ENCODE results near the gene INO80.
"Not testable (repeated sequence)": the region's sequence is repeated elsewhere in the genome, so short reads cannot be mapped to it uniquely, and the experiment has no call there.

Gene INO80

GRCh38 chr15:41151451-41152005 lies 35.4 kb upstream of the INO80 start:
- no peak for TF ChIP-seq CTCF (conservative IDR thresholded peaks at IDR 0.05; ENCODE audit: low read depth, low read length)
- DNase-seq (ENCODE audit: low read depth), result no peak
- no peak overlapping the region for H3K4me3 ChIP-seq (ENCODE audit: low read depth, low read length)

DNA sequence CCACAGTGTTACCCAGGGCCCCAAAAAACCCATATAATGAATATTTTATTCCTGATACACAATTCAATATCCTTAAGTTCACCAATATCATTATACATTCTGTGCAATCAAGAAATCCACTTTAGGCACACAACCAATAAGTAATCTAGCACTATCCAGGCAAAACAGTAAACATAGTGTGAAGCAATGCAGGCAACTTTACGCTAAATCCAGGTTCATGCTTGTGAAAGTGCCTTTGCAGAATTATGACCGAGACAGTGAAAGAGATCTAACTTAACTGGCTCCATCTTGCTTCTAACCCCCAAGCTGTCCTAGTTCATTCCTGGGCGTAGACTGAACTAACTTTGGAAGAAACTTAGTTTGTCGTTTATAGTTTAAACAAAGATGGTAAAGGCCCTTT lies 34.2 kb upstream of the INO80 start:
- DNase-seq (ENCODE audit: low read depth), result no peak
- no peak for TF ChIP-seq CTCF (conservative IDR thresholded peaks at IDR 0.05; ENCODE audit: low read depth, low read length)
- no peak overlapping the region for H3K4me3 ChIP-seq (ENCODE audit: low read depth, low read length)

GRCh38 chr15:41148065-41148464 lies 32.0 kb upstream of the INO80 start:
- DNase-seq (ENCODE audit: low read depth), result no peak
- no peak for TF ChIP-seq CTCF (conservative IDR thresholded peaks at IDR 0.05; ENCODE audit: low read depth, low read length)
- no peak overlapping the region for H3K4me3 ChIP-seq (ENCODE audit: low read depth, low read length)

GRCh38 chr15:41139619-41140018 lies 23.5 kb upstream of the INO80 start:
- TF ChIP-seq CTCF (conservative IDR thresholded peaks at IDR 0.05; ENCODE audit: low read depth, low read length), result no peak
- H3K4me3 ChIP-seq (ENCODE audit: low read depth, low read length), result no peak overlapping the region
- no peak for DNase-seq (ENCODE audit: low read depth)

DNA sequence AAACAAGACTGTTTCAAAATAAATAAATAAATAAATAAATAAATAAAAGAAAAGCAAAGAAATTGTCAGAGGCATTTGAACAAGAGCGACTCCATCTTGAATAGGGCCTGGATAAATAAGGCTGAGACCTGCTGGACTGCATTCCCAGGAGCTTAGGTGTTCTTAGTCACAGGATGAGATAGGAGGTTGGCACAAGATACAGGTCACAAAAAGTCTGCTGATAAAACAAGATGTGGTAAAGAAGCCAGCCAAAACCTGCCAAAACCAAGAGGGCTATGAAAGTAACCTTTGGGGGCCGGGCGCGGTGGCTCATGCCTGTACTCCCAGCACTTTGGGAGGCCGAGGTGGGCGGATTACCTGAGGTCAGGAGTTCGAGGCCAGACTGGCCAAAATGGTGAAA lies 23.0 kb upstream of the INO80 start:
- H3K4me3 ChIP-seq (ENCODE audit: low read depth, low read length); DNase-seq (ENCODE audit: low read depth): not testable (repeated sequence)

DNA sequence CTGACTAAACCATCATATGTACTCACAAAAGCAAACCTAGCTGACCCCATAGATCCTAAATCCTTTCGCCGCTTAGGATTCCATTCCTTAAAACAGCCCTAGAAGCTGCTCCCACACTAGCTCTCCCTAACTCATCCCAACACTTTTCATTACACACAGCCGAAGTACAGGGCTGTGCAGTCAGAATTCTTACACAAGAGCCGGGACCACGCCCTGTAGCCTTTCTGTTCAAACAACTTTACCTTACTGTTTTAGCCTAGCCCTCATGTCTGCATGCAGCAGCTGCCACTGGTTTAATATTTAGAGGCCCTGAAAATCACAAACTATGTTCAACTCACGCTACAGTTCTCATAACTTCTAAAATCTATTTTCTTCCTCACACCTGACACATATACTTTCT lies 19.5 kb upstream of the INO80 start:
- DNase-seq (ENCODE audit: low read depth); H3K4me3 ChIP-seq (ENCODE audit: low read depth, low read length): not testable (repeated sequence)

- TF ChIP-seq CTCF (conservative IDR thresholded peaks at IDR 0.05; ENCODE audit: low read depth, low read length), result no peak
- DNase-seq (ENCODE audit: low read depth), result no peak
- no peak overlapping the region for H3K4me3 ChIP-seq (ENCODE audit: low read depth, low read length)
These were observed 17.4 kb upstream of the INO80 start for GRCh38 chr15:41133454-41133853.

DNA sequence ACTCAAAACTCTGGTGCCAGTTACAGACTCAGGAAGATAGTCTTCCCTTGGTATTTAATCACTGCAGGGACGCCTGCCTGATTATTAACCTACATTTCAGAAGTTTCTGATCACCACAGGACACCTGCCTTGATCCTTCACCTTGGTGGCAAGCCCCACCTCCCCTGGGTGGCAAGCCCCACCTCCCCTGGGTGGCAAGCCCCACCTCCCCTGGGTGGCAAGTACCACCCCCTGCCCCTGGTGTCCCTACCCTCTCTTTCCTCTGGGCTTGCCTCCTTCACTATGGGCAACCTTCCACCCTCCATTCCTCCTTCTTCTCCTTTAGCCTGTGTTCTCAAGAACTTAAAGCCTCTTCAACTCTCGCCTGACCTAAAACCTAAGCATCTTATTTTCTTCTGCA lies 16.0 kb upstream of the INO80 start:
- not testable (repeated sequence) for H3K4me3 ChIP-seq (ENCODE audit: low read depth, low read length); DNase-seq (ENCODE audit: low read depth)

All from choroid plexus epithelial cell (primary cell).